ELF-1 (cell line): ENCODE measurements around the gene NSUN5.
"Not testable (repeated sequence)": the region's sequence is repeated elsewhere in the genome, so short reads cannot be mapped to it uniquely, and the experiment has no call there.

Experiments used
- DNase-seq: peaks from one replicate; pipeline ENCODE4 v3.0.0-alpha.2; 2016; ENCODE audit warnings: low read depth, low spot score

The NSUN5 gene

DNA sequence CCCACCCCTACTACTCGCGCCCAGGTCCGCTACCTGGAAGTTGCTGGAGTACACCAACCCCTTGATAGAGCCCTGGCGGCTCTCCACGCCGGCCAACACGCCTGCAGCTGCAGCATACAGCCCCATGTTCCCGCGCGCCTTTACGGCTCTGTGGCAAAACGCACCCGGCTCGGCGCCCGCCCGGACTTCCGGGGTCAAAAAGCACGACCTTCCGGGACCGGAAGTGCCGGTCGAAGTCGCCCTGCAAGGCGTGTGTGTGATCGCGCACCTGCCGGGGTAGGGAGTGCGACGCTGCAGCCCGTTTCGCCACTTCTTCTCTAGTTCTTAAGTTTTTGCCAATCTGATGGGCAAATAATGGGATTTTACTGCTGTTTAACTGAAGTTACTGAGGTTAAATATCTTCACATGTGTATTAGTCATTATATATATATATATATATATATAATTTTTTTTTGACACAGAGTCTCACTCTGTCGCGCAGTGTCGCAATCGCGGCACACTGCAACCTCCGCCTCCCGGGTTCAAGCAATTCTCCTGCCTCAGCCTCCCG, at the start of gene NSUN5:
Gene NSUN5, minus strand, starts transcription at position 162 of the 550 bp plus-strand sequence. Its CDS starts 36 bp downstream, at position 126.
- DNase-seq: peak; percentile 89

DNA sequence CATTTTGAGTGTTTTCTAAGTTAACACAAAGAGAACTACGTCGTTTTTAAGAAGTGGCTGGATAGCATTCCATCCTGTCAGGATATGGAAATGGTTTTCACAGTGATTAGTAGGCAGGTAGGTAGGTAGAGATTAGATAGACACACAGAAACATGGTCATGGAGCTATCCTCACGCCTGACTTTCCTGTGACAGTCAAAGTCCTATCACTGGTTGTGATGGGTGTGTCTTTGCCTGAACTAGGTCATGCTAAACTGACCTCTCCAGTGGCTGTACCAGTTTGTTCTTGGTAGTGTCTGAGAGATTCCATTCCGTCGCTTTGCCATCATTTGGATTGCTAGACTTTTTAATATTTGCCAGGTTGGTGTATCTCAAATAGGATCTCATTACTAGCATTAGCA, 47.5 kb upstream of the NSUN5 start:
- DNase-seq: no peak

DNA sequence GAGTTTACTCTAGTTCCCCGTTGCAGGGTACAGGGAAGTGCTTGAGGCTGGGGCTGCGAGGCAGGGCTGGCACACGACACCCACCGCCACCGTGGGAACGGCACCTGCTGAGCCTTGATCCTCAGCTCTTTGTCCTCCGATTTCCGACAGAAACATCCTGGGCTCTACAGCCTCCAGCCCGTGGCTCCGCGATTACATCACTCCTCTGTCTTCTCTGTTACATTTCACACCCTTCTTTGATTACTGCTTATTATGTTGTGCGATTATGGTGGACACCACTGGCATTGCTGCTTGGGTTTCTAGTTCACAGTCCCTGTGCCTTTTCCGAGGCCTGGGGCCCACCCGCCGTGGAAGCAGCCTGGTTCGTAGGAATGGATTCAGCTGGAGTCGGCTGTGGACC, 46.2 kb upstream of the NSUN5 start:
- no peak for DNase-seq

DNA sequence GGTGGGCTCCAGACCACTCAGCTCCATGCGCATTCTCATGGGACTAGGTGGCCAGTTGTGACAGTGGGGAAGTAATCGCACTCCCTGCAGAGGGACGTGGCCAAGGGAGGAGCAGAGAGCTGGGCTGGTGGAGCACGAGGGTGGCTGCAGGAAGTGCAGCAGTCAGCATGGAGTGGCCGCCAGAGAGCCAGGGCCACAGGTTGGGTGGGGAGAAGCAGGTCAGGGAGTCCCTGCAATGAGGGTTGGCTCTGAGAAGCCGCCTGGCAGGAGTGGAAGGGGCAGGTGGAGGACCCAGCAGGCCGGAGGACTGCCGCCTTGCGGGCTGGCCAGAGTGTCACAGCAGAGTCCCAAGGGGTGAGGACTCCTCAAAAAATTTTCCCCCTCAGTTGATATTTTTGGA, 45.6 kb upstream of the NSUN5 start:
- no peak for DNase-seq

DNA sequence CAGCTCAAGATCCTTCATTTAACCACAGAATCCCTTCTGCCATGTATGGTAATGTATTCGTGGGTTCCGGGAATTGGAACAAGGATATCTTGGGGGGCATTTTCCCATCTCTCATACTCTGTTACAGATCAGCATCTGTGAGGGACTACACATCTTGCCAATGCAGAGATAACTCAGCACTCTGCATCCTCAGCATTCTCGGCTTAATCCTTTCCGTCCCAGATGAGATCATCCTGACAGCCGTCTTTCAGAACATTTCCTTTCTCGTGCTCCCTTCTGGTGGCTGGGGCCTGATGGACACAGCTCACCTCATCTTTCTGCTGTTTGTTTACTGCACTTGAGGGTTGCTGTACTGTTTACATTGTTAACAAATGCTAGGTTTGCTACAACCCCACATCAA, 44.6 kb upstream of the NSUN5 start:
- DNase-seq: no peak

DNA sequence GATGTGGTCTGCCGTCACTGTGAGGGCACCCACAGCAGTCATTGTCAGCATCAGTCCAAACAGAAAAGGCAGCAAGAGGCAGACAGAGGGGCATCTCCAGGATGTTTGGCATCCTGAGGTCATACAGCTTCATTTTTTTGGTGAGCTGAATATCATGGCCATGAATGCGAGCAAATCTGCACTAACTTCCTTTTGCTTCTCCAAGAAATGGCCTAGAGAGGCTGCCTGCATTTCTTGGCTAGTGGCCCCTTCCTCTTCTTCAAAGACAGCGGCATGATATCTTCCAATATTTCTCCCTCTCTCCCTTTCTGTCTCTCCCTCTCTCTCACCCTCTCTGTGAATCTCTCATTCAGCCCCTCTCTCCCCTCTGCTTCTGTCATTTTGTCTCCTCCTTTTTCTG, 44.2 kb upstream of the NSUN5 start:
- DNase-seq: no peak

DNA sequence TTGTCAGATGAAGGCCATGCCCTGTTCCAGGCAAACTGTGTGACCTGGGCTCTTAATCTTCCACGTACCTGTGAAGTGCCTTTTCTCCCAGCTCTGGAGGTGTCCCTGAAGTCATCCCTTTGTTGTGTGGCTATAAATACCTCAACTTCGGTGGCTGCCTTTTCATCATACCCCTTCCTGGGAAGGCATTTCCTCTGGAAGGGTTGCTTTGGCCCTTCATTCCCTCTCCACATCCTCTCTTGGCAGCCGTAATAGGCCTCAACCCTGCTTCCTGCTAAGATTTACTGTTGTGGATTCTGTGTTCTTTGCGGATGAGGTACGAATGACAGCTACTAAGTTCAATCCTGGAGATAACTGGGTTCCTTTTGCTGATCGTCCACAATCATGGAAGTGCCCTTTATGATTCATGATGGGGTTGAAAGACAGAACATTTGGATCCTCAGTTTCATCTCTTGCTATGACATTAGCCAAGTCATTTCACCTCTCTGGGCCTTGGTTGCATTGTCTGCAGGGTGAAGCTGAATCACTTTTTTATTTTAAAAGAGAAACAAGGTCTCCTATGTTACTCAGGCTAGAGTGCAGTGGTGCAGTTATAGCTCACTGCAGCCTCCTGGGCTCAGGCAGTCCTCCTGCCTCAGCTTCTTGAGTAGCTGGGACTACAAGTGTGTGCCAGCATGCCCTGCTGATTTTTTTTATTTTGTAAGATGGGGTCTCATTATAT, 43.0 kb upstream of the NSUN5 start:
- DNase-seq: no peak

DNA sequence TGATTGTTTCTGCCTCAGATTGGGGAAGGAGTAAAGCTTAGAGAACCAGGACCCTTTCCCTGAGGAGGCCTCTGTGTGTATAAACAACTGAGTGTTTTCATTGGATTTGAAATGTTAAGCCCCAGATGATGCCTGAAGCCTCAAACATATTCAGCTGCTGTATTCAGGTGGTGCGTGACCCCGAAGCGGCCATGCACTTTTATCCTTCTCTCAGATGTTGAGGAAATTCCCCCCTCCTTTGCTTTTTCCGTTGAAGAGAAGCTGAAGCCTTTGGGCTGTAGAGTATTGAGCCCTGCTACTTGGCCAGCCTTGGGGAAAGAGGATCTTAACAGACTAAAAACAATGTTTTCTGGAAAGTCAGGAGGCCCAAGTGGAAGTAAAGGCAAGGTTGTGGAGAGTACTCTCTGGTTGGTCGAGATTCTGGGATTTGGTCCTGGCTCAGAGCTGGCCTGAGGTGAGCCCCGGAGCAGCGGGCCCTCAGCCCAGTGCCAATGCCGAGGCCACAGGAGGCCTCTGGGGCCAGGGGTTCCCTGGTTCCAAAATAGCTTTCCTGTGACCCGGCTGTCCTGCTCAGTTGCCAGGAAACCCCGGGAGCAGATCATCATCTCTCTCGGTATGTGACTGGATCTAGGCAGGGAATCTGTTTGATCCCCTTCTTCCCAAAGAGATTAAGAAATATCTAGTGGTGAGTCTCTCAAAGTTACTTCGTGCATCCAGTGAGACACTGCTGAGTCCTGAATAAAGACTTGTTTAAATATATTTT, 41.9 kb upstream of the NSUN5 start:
- no peak for DNase-seq

DNA sequence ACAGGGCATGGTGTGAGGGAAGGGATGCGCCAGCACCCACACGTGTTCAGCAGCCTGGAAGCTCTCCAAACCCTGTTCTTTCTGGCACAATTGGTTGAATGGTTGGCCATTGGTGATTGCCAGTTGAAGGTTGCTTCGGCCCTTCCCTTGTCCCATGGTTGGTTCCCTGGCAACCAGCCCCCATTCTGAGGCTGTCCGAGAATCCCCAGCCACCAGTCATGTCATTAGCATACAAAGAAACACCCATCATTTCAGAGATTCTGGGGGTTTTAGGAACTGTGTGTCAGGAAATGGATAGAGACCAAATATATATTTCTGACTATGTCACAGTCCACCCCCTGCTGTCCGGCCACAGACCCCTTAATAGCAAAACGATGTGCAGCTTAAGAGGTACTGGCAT, 41.1 kb upstream of the NSUN5 start:
- DNase-seq: no peak

DNA sequence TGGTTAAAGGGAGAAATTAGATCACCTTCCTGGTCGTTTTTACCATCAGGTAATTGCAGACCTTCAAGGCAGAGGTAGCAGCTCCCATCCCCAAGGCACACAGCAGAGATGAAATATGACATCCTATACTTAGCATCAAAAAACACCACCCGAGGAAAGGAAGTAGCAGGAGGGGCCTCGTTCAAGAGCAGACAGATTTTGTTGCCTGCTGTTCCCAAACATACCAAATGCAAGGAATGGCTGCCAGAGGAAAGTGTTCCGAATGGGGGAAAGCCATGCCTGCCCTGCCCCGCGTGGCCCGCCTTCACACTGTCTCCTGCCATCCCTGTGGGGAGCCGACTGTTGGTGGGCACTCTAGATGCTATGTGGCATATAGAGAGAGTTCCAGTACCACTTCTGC, 37.3 kb upstream of the NSUN5 start:
- DNase-seq: no peak

DNA sequence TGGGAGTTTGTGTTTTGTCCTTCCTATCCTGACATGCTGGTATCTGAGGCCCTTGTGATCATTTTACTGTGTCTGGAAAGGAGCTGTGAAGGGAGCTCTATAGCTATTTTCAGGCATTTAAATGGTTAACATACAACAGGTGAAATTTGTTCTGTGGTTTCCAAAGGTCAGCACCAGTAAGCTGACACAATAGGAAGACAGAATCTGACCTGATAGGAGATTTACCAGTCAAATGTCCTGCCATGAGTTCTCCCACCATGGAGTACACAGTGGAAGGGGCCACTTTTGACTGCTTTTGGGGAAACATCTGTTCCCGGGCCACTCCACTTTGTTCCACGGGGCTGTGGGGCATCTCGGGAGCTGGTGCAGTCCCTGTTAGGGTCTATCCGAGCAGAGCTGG, 36.9 kb upstream of the NSUN5 start:
- no peak for DNase-seq

DNA sequence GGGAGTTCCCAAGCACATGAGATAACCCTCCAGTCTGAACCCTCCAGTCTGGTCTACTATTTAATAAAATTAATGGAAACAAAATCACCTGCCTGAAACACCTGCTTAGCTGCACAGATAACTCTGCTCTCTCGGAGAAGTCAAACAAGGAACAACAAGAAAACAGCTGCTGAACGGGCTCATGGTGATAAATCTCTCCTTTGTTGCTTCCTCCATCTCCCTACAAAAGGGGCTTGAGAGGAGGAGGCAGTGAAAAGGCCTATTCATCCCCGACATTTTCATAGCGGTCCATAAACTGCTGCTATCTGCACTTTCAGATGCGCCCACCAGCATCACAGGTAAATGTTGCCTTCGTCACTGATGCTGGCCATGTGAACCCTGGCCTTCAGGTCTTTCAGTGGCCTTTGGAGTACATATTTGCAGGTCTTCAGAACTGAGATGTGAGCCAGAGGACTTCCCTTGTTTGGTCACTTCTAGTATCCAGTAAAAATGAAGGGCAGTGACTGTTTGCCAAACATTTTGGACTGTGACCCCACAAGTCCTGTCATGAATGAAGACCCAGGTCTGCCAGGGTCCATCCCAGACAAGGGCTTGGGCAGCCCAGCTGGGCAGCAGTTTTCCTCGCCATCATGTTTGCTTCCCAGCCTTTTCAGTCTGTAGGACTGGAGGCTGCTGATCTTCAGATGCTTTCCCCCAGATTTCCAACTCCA, 35.2 kb upstream of the NSUN5 start:
- DNase-seq: no peak

DNA sequence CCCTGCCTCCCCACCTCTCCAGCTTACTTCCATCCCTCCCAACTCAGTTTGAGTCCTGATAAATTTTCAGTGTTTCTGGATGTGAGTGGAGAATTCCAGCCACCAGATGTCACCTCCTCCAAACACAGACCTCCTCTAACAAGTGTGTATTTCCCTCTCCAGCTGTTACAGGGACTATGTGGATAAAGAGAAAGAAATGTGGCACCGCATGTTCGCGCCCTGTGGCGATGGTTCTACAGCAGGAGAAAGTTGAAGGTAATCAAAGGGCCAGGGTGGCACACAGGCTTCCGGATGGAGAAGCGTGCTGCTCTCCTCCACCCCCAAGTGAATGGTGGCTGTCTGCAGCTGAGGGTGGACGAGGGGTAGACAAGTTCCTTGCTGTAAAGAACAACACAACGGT, 34.0 kb upstream of the NSUN5 start:
- peak; percentile 81 for DNase-seq

DNA sequence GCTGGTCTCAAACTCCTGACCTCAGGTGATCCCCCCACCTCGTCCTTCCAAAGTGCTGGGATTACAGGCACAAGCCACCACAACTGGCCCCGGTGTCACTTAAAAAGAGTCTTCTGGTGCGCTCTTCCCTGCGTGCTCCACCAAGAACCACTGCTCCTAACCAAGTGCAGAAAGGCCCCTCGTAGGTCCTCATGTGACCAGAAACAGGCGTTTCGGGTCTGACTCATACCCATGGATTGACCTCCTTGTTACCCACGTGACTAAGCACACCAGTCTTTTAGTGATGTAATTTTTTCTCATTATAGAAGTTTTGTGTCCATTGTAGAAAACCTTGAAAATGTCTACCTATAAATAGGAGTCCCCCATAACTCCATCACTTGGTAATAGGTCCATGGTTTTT, 33.3 kb upstream of the NSUN5 start:
- no peak for DNase-seq

DNA sequence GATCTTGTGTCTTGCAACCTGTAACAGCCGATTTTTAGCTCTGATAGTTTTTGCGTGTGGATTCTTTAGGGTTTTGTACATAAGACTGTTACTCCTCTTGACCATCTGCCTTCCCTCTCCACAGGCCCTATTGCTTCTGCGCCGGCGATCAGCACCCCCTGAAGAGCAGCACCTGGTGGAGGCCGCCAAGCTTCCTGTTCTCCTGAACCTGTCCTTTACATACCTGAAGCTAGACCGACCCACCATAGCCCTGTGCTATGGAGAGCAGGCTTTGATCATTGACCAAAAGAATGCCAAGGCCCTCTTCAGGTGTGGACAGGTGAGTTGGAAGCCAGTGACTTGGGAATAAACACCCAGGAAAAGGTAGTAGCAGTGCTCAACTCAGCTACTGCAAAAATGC, 31.9 kb upstream of the NSUN5 start:
- no peak for DNase-seq

DNA sequence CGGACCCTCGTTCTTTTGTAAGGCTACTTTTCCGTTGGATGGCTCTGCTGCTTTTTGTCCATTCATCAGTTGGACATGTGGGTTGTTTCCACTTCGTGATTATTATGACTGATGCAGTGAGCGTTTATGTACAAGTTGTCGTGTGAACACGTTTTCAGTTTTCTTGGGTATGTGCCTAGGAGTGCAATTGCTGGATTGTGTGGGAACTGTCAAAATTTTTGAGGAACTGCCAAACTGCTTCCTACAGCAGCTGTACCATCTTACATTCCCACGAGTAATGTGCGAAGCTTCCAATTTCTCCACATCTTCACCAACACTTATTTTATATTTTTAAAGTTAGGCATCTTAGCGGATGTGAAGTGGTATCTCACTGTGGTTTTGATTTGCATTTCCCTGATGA, 29.7 kb upstream of the NSUN5 start:
- no peak for DNase-seq

DNA sequence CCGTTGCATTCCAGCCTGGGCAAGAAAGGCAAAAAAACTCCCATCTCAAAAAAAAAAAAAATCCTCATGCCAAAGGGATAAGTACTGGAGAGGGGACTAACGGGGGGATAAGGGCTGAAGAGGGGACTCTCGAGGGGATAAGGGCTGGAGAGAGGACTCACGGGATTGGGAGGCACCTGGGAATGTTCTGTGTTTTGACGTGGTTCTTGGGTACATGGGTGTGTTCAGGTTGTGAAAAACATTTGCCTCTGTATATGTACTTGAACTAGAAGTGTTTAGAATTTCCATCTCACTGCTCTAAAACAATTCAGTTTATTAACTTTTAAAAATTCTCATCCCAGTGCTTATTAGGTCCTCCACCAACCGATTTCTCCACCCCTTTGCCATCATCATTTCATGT, 23.8 kb upstream of the NSUN5 start:
- no peak for DNase-seq

DNA sequence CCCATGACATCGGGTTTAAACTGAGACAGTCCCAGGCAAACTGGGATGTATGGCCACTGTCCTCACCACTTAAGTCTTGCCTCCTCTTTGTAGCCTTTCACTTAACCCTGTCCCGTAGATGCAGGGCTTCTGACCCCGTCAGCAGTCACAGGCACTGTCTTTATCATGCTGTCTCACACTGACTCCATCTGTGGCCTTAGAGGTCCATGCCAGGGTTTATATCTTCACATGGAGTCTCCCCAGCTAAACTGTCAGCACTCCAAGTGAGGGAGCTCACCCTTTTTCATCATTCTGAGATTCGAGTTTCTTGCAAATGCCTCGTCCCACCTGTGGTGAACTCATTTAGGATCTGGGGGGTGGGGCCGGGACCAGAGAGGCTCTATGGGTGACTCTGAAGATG, 22.1 kb upstream of the NSUN5 start:
- no peak for DNase-seq

DNA sequence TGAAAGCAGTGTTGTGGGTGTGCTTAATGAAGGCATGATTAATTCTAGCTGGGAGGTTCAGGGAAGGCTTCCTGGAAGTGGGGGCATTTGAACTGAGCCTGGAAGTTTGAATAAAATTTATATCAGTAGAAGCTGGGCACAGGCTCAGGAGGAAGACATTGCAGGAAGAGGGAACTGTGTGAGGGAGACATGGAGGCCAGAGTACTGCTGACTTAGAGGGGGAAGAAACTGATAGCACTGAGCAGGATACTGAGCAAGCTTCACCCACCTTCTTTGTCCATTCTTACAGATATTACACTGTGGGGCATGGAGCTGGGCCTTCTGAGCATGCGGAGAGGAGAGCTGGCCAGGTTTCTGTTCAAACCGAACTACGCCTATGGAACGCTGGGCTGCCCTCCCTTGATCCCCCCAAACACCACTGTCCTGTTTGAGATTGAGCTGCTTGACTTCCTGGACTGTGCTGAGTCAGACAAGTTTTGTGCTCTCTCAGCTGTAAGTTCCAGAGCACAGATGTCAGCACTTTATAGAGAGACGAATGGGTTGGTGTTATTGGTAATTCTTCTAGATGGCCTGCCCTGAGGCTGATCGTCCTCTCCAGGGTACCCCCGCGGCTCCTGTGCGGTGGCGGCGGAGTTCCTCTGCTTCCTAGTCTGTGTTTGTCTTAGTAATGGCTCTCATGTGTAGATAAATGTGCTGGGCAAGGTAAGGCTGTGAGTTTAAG, 21.4 kb upstream of the NSUN5 start:
- DNase-seq: no peak

DNA sequence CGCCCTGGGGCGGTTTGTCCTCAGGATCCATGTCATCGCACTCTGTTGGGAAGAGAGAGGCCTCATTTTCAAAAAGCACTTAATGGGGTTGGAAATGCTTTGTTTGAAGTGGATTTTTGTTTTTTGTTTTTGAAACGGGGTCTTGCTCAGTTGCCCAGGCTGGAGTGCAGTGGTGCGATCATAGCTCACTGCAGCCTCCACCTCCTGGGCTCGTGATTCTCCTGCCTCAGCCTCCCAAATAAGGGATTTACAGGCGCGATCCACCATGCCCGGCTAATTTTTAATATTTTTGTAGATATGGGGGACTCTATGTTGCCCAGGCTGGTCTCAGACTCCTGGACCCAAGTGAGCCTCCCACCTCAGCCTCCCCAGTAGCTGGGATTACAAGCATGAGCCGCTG, 20.1 kb upstream of the NSUN5 start:
- DNase-seq: no peak

DNA sequence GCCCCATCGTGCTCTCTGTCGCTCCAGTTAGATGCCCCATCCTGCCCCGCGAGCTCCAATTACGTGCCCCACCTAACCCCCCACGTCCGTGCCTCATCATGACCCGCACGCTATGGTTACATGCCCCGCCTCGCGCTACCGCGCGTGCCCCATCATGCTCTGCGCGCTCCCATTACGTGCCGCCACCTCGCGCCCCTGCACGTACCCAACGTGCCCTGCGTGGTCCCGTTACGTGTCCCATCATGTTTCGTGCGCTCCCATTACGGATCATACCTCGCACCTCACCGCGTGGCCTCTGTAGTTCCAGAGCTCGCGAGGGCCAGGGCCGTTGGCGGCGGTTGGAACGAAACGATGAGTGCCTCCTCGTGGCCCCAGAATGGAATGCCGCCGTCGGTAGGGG, 19.3 kb upstream of the NSUN5 start, which contains the start of the genes FKBP6 and TRIM50:
Gene FKBP6, plus strand, starts transcription at position 240 of the 400 bp plus-strand sequence. CDS start 268 bp downstream, outside the sequence.
Gene TRIM50, minus strand, starts transcription at position 161 of the 400 bp plus-strand sequence. CDS start 3,295 bp downstream, outside the sequence.
- DNase-seq: not testable (repeated sequence)
